Keratinocyte (primary cell): Measurements from ENCODE around the gene BABAM2. TPM values are rescaled to one million over a fixed set of nuclear protein-coding genes. Genes with fewer than 3 reads are reported as not detected.
"Not testable (repeated sequence)": the region's sequence is repeated elsewhere in the genome, so short reads cannot be mapped to it uniquely, and the experiment has no call there.

ENCODE experiments used
- DNase-seq: peaks from one replicate; pipeline ENCODE4 v3.0.0-alpha.2; 2011; ENCODE audit warnings: low read depth, missing footprints, low spot score
- FAIRE-seq: peaks from 2 replicates; lab custom pipeline; 2011; peaks lifted over from hg19 to GRCh38; lab: Jason Lieb, UNC
- H2AFZ ChIP-seq: 2 replicates; pipeline ENCODE4 v1.6.0; 2012; ENCODE audit warnings: low read length, control low read depth, inconsistent platforms; ENCODE audit not compliant: control insufficient read depth
- H3K27ac ChIP-seq: 2 replicates; pipeline ENCODE4 v1.5.1; 2011; ENCODE audit warnings: low read length; ENCODE audit not compliant: control insufficient read depth, insufficient read depth
- H3K27me3 ChIP-seq: 3 replicates; pipeline ENCODE4 v1.6.0; 2011; ENCODE audit warnings: low read length; ENCODE audit not compliant: control insufficient read depth, insufficient read depth; ENCODE audit errors: extremely low read depth
- H3K36me3 ChIP-seq, 2 experiments: 2 replicates in 1 of 2; 3 replicates in 1 of 2; pipeline ENCODE4 v1.5.1; 2011; ENCODE audit warnings: low read length in 2 of 2, mild to moderate bottlenecking in 1 of 2; ENCODE audit not compliant: control insufficient read depth in 2 of 2, insufficient read depth in 2 of 2; ENCODE audit errors: extremely low read depth in 1 of 2
- H3K4me1 ChIP-seq: 3 replicates; pipeline ENCODE4 v1.5.1; 2011; ENCODE audit warnings: low read length; ENCODE audit not compliant: control insufficient read depth, insufficient read depth; ENCODE audit errors: extremely low read depth
- H3K4me2 ChIP-seq: 3 replicates; pipeline ENCODE4 v1.6.0; 2011; ENCODE audit warnings: low read depth, low read length; ENCODE audit not compliant: control insufficient read depth, insufficient read depth; ENCODE audit errors: extremely low read depth
- H3K4me3 ChIP-seq, 3 experiments: fragments of 200-600 bp in 1 of 3; sonication (generic) in 1 of 3; 2 replicates in 2 of 3; 3 replicates in 1 of 3; pipeline ENCODE4 v1.5.1; 2011 to 2016; ENCODE audit warnings: low read length in 3 of 3, mild to moderate bottlenecking in 3 of 3, control low read depth in 2 of 3, inconsistent platforms in 1 of 3, low read depth in 1 of 3, mixed read lengths in 1 of 3, mixed run types in 1 of 3, moderate library complexity in 1 of 3; ENCODE audit not compliant: control insufficient read depth in 2 of 3, insufficient read depth in 2 of 3; ENCODE audit errors: extremely low read depth in 1 of 3
- H3K79me2 ChIP-seq: 2 replicates; pipeline ENCODE4 v1.6.0; 2012; ENCODE audit warnings: low read length; ENCODE audit not compliant: control insufficient read depth, insufficient read depth
- H3K9ac ChIP-seq: 3 replicates; pipeline ENCODE4 v1.6.0; 2011; ENCODE audit warnings: low read length; ENCODE audit not compliant: control insufficient read depth, insufficient read depth; ENCODE audit errors: extremely low read depth
- H3K9me1 ChIP-seq: 3 replicates; pipeline ENCODE4 v1.6.0; 2011; ENCODE audit warnings: low read length; ENCODE audit not compliant: control insufficient read depth, insufficient read depth; ENCODE audit errors: extremely low read depth
- H3K9me3 ChIP-seq: 2 replicates; pipeline ENCODE4 v1.5.1; 2012; ENCODE audit warnings: low read depth, low read length; ENCODE audit not compliant: control insufficient read depth
- H4K20me1 ChIP-seq: 3 replicates; pipeline ENCODE4 v1.6.0; 2011; ENCODE audit warnings: low read length; ENCODE audit not compliant: control insufficient read depth, insufficient read depth; ENCODE audit errors: extremely low read depth
- EZH2 ChIP-seq: IDR thresholded peaks from one replicate; pipeline ENCODE4 v1.6.1; 2012; ENCODE audit warnings: inconsistent platforms, mild to moderate bottlenecking, low read length, moderate library complexity
- dilution Hi-C: fragments of 300-500 bp; cut with MboI; formaldehyde crosslinking; loops from one replicate; pipeline ENCODE4 v1.7.0; 2020; ENCODE audit warnings: low sequenced_read_pairs; ENCODE audit not compliant: extremely low pct_ligation_motif_present
- polyA plus RNA-seq, 5 experiments: library from polyadenylated mRNA; depleted of rRNA in 3 of 5; stranded (reverse) in 3 of 5; stranded (forward) in 1 of 5; unstranded in 1 of 5; fragments of >200 nt; gene quantifications; 1 replicate in 1 of 5; 2 replicates in 3 of 5; 3 replicates in 1 of 5; pipeline versions ENCODE4 v1.2.1 to v1.2.3, GENCODE V29; 2011 to 2012; ENCODE audit warnings: missing spikeins in 2 of 5, low read depth in 1 of 5, low replicate concordance in 1 of 5
- TF ChIP-seq, protein P1 (sequence below), 3 experiments: IDR thresholded peaks in 1 of 3; conservative IDR thresholded peaks in 1 of 3; optimal IDR thresholded peaks in 1 of 3; 2 replicates in 2 of 3; 3 replicates in 1 of 3; pipeline versions ENCODE3 to v1.5.1; 2011; ENCODE audit warnings: low read length in 3 of 3, mild to moderate bottlenecking in 3 of 3, moderate library complexity in 2 of 3, control low read depth in 1 of 3, inconsistent platforms in 1 of 3; ENCODE audit not compliant: insufficient read depth in 2 of 3; ENCODE audit errors: extremely low read depth in 1 of 3

The BABAM2 gene
- polyA plus RNA-seq, 1 donor (not counting 4 experiments of a cell fraction or from before 2014, with no cell fraction given), result 29.8 TPM

DNA sequence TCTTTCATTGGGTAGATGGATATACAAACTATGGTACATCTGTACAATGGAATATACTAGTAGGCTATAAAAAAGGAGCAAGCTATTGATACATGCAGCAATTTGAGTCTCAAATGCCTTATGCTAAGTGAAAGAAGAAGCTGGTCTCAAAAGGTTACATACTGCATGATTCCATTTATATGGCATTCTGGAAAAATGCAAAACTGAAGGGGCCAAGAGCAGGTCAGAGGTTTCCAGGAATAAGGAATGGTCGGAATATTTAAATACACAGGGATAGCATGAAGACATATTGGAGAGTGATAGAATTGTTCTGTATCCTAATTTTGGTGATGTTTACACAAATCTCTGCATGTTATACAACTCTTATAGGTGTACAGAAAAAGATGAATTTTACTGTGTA, 85.8 kb downstream of the BABAM2 start:
- Histone ChIP-seq H3K27me3 (no peaks in the 10 kb centered on the region), H2AFZ (no peak overlapping the region), H3K27ac (no peak overlapping the region), H3K4me3 (no peak overlapping the region), H3K4me2 (no peak overlapping the region), H3K79me2 (no peaks in the 10 kb centered on the region), H3K36me3 (no peaks in the 10 kb centered on the region), H3K9ac (no peak overlapping the region), H3K9me1 (no peaks in the 10 kb centered on the region), H3K9me3 (no peaks in the 10 kb centered on the region), H3K4me1 (peaks cover 22% of the 10 kb centered on the region), H4K20me1 (no peaks in the 10 kb centered on the region)
- DNase-seq, result no peak
- no peak for FAIRE-seq
- dilution Hi-C loops, result no loop called here
- TF ChIP-seq, protein P1, sequence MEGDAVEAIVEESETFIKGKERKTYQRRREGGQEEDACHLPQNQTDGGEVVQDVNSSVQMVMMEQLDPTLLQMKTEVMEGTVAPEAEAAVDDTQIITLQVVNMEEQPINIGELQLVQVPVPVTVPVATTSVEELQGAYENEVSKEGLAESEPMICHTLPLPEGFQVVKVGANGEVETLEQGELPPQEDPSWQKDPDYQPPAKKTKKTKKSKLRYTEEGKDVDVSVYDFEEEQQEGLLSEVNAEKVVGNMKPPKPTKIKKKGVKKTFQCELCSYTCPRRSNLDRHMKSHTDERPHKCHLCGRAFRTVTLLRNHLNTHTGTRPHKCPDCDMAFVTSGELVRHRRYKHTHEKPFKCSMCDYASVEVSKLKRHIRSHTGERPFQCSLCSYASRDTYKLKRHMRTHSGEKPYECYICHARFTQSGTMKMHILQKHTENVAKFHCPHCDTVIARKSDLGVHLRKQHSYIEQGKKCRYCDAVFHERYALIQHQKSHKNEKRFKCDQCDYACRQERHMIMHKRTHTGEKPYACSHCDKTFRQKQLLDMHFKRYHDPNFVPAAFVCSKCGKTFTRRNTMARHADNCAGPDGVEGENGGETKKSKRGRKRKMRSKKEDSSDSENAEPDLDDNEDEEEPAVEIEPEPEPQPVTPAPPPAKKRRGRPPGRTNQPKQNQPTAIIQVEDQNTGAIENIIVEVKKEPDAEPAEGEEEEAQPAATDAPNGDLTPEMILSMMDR (optimal IDR thresholded peaks at IDR 0.05 in 1 of 3, IDR thresholded peaks at IDR 0.05 in 1 of 3, conservative IDR thresholded peaks at IDR 0.05 in 1 of 3; ENCODE audit: extremely low read depth in 1 of 3, insufficient read depth in 2 of 3, low read length in 3 of 3), result no peak
- no peak for TF ChIP-seq EZH2

DNA sequence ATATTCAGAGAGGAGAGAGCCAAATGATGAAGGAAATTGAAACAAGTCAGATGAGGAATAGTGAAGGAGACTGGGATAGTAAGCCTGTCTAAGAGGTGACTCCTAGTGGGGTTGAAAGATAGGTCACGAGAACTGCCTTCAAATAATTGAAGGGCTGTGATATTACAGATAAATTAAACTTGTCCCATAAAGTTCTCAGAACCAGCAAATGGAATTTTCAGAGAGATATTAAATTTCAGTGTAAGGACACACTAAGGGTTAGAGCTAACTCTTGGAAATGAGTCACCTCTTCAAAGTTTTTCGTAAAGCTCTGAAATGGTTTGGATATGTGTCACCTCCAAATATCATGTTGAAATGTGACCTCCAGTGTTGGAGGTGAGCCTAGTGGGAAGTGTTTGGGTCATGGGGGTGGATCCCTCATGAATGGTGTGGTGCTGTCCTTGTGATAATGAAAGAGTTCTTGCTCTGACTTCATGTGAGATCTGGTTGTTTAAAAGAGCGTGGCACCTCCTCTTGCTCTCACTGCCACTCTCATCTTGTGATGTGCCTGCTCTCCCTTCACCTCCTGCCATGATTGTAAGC, 87.3 kb downstream of the BABAM2 start:
- no peak for DNase-seq
- peak overlapping the region; percentile 18 for H3K27ac ChIP-seq
- H3K9ac ChIP-seq, result no peak overlapping the region
- no peaks in the 10 kb centered on the region for H3K9me1 ChIP-seq
- H3K9me3 ChIP-seq, result no peaks in the 10 kb centered on the region
- peaks cover 22% of the 10 kb centered on the region for H3K4me1 ChIP-seq
- no peaks in the 10 kb centered on the region for H3K79me2 ChIP-seq
- no peaks in the 10 kb centered on the region for H4K20me1 ChIP-seq
- peak; percentile 81 for FAIRE-seq
- peak overlapping the region; percentile 53 for H3K4me2 ChIP-seq
- dilution Hi-C loops, result no loop called here
- TF ChIP-seq EZH2, result no peak
- TF ChIP-seq, protein P1 (optimal IDR thresholded peaks at IDR 0.05 in 1 of 3, IDR thresholded peaks at IDR 0.05 in 1 of 3, conservative IDR thresholded peaks at IDR 0.05 in 1 of 3; ENCODE audit: extremely low read depth in 1 of 3, insufficient read depth in 2 of 3, low read length in 3 of 3), result no peak
- no peak overlapping the region for H3K4me3 ChIP-seq
- peak overlapping the region; percentile 3 for H2AFZ ChIP-seq
- no peaks in the 10 kb centered on the region for H3K36me3 ChIP-seq
- no peaks in the 10 kb centered on the region for H3K27me3 ChIP-seq

DNA sequence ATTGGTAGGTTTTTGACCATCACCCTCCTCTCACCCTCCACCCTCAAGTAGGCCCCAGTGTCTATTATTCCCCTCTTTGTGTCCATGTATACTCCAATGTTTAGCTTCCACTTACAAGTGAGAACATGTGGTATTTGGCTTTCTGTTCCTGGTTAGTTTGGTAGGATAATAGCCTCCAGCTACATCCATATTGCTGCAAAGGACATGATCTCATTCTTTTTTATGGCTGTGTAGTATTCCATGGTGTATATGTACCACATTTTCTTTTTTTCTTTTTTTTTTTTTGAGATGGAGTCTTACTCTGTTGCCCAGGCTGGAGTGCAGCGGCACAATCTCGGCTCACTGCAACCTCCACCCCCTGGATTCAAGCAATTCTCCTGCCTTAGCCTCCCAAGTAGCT, 88.2 kb downstream of the BABAM2 start:
- H3K4me2 ChIP-seq, H3K79me2 ChIP-seq, FAIRE-seq, dilution Hi-C loops, H3K27ac ChIP-seq, H3K9me1 ChIP-seq, H3K9me3 ChIP-seq, H3K27me3 ChIP-seq, H3K9ac ChIP-seq, H4K20me1 ChIP-seq, DNase-seq, H3K36me3 ChIP-seq, H2AFZ ChIP-seq, H3K4me3 ChIP-seq: not testable (repeated sequence)
- peaks cover 19% of the 10 kb centered on the region for H3K4me1 ChIP-seq
